ENCODE results near the gene ZNF521.

The ZNF521 gene

GRCh38 chr18:25351777-25352628 lies at the start of gene ZNF521:
TSS of gene ZNF521 (minus strand) at chr18:25352166. CDS start at chr18:25350946, 1,220 bp downstream.
- TF ChIP-seq CTCF (IDR thresholded peaks at IDR 0.05; ENCODE audit: low read depth, low read length) = 0 out of 2 replicates have a peak, but pooled peaks have one; percentile 14
- peak within 1 kb of the TSS; percentile 84 for H3K4me3 ChIP-seq (ENCODE audit: low read depth, low read length)

- no peak for TF ChIP-seq CTCF (IDR thresholded peaks at IDR 0.05; ENCODE audit: low read depth, low read length)
- no peak overlapping the region for H3K4me3 ChIP-seq (ENCODE audit: low read depth, low read length)
These were observed 47.6 kb upstream of the ZNF521 start for GRCh38 chr18:25399554-25399953.

GRCh38 chr18:25392192-25392591 lies 40.2 kb upstream of the ZNF521 start:
- no peak overlapping the region for H3K4me3 ChIP-seq (ENCODE audit: low read depth, low read length)
- no peak for TF ChIP-seq CTCF (IDR thresholded peaks at IDR 0.05; ENCODE audit: low read depth, low read length)

GRCh38 chr18:25373432-25374179 lies 21.6 kb upstream of the ZNF521 start:
- TF ChIP-seq CTCF (IDR thresholded peaks at IDR 0.05; ENCODE audit: low read depth, low read length) = no peak
- no peak overlapping the region for H3K4me3 ChIP-seq (ENCODE audit: low read depth, low read length)

GRCh38 chr18:25370391-25370790 lies 18.4 kb upstream of the ZNF521 start:
- H3K4me3 ChIP-seq (ENCODE audit: low read depth, low read length) = no peak overlapping the region
- no peak for TF ChIP-seq CTCF (IDR thresholded peaks at IDR 0.05; ENCODE audit: low read depth, low read length)

GRCh38 chr18:25365242-25365641 lies 13.3 kb upstream of the ZNF521 start:
- no peak overlapping the region for H3K4me3 ChIP-seq (ENCODE audit: low read depth, low read length)
- no peak for TF ChIP-seq CTCF (IDR thresholded peaks at IDR 0.05; ENCODE audit: low read depth, low read length)

GRCh38 chr18:25364732-25365131 lies 12.8 kb upstream of the ZNF521 start:
- no peak overlapping the region for H3K4me3 ChIP-seq (ENCODE audit: low read depth, low read length)
- TF ChIP-seq CTCF (IDR thresholded peaks at IDR 0.05; ENCODE audit: low read depth, low read length) = no peak
